NCI-H1694 (cell line): Measurements from ENCODE around the gene HDAC4.

Source experiments
- DNase-seq: peaks from one replicate; lab custom pipeline; 2025; lab: John Stamatoyannopoulos, UW

Gene HDAC4

DNA sequence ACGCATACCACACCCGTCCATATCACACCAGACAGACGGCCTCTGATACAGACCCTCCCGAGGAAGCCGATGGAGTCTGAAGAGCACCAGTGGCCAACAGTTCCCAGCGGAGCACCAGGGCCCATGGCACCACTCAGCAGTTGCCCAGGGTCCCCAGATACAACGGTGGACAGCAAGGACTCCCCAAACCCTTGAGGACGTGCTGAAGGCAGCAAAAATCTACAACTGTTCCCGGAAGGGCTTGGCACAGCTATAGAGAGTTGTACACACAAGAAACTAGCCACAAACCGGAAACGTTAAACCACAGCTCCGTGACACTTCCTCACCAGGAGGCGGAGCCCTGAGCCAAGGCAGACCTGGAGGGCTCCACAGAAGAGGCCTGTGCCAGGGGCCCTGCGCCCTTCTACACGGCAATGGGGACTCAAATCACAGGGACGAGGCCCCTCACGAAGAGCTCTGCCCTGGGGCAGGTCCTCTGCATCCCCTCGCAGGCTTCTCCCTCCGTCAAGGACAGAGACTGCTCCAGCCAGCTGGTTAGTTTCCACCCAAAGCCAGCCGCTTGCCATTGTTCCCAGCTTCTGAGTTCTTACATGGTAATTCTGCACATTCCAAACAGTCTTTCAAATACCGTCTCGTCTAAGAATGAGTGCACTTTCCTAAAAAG is 133.4 kb downstream of the HDAC4 start:
- DNase-seq, result no peak

DNA sequence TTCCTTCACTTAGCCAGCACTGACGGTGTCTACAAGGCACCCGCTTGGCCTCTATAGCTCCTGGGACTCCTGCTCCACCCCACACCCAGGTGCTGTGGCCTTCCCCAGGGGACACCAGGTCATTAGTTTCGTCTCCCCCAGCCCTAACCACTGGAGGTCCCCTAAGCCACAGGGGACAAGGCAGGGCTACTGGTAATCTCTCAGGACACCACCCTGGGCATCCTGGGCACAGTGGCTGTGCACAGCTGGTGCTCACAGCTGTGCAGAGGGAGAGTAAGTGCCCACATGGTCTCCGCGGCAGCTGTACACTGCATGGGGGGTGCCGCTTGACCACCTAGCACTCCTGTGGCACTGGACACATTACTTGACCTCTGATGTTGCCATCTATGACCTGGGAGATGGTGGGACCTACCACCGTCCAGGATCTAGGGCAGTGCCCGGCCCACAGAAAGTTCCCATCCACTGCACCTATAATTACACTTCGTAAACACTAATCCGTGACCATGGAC is 134.0 kb downstream of the HDAC4 start:
- DNase-seq, result no peak

DNA sequence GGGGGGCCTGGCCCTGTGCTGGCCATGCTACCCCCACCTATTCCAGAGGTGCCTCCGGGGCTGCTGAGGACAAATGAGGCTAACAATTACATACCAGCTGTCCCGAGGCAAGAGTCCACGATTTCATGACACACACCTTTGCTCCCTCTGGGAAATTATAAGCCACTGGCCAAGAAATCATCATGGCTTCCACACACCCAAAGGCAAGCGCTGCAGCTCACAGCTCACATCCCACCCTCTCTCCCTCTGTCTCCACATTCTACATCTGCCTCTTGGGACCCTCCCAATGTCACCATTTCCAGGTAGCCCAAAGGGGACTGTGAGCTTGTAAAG is 134.4 kb downstream of the HDAC4 start:
- no peak for DNase-seq

DNA sequence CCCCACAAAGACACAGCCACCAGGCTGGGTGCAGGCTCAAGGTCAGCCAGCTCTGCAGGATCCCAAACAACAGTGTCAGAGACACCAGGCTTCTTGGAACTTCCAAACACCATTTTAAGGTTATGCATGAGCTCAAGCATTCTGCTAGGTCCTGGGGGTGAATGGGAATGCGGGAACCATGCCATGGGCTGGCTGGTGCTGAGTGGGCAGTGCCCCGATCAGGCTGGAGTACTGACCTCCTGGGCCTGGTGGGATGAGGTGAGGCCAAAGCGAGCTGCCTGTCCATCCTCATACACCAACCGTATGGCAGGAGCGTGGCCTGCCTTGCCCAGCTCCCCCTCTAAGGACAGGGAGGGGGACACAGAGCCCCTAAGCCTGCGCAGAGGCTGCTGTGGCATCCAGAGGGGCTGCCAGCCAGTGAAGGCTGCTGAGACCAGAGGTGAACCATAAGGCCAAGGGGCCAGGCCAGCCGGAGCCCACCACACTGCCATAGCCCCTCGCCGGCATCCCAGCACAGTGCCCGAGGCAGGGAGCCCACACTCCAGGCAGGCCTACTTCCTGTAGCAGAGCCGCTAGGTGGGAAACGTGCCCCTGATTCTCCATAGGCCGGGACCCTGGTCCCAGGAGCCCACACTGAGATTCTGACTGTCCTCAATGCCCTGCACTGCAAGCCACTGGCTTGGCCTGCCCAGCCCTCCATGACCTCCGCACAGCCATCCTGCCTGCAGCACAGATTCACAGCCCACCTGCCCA is 135.0 kb downstream of the HDAC4 start:
- DNase-seq, result no peak

DNA sequence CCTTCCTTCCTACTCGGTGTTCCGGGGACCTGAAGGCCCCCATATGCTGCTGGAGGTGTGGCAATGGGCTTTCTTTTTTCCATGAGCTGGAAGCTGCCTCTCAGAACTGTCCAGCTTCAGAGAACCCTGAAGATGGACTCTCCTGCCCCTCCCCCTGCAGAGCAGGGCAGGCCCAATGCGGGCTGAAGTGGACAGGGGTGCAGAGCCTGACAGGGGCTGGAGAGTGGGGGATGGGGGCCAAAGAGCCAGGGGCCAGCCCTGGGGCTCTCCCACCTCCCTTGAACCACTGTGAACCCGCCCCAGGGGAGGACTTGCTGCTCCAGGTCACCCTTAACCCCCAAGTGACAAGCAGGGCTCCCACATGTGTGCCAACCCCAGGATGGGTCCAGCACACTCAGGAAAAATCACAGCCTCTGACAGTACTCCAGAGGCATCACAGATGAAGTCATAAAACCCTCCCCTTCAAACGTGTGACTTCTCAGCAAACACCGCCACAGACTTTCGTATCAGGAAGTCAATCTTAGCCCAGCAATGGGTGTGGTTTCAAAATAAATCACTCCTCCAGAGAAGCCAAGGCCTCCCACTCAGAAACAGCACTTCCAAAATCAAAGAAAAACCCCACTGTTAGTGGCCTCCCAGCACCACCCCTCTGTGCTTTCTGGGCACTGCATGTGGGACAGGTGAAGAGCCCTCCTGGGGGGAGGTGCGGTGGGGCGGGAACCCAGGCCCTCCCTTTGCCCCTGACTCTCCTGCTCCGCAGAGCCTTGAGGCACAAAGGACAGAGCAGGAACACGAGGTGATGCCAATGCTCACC is 135.8 kb downstream of the HDAC4 start:
- DNase-seq, result no peak

DNA sequence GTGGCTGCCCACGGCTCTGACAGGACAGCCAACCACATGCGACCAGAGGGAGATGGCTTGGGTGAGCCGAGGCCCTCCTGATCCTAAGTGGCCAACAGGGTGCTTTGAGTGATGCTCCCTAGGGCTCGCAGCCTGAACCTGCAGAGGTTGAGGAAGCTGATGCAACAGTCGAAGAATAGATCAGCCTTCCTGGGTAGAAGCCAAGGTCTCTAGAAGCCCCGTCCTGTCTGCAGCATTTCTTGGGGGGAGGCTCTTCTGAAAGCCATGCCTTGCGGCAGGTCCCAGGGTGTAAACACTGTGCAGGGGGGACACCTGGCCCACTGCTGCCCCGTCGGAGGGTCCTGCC is 136.4 kb downstream of the HDAC4 start:
- no peak for DNase-seq

DNA sequence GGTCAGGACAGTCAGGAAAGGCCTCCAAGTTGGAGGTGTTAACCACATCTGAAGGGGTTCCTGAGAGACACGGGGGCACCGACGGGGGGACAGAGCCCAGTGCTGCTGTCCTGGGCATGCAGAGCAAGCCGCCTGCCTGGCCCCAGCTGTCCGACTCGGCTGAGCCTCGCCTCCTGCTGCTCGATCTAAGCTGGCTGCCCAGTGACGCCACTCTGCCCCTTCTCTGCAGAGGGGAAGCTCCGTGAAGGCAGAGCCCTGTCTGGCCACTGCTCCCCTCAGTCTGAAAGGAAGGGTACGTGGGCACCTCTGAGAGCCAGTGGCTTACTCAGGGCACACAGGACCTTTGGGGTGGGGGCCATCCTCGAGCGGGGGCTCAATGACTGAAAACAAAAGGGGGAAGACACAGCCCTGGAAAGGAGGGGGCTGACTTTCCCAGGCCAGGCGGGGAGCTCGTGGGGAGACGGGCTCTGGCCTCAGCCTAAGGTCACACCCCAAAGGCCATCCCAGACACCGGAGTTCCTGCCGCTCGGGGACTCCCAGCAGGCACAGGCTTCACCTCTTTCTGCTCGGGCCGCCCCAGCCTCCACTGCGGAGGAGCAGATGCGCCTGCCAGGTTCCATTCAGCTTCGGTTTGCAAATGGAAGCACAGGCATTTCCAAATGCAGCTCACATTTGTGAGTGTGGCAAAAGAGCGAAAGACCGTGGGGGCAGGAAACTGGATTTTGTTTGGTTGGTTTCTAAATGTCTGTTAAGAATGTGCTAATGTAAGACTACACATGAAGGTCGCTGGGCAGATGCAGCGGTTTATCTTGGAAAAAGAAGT is 136.9 kb downstream of the HDAC4 start:
- DNase-seq, result no peak

DNA sequence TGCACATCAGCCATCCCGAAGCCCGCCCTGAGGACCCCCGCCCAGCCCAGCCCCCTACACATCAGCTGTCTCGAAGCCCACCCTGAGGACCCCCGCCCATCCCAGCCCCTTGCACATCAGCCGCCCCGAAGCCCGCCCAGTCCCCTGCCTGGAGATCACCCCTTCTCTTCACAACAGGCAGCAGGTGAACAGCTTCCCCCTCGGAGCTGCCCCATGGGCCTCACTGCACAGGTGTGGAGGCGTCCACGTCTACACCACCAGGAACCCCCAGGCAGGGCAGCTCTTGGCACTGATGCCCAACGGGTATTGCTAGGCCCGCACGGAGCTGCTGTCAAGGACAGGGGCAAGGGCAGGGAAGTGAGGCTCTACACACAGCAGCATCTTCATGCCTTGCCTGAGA is 137.6 kb downstream of the HDAC4 start:
- DNase-seq, result no peak

DNA sequence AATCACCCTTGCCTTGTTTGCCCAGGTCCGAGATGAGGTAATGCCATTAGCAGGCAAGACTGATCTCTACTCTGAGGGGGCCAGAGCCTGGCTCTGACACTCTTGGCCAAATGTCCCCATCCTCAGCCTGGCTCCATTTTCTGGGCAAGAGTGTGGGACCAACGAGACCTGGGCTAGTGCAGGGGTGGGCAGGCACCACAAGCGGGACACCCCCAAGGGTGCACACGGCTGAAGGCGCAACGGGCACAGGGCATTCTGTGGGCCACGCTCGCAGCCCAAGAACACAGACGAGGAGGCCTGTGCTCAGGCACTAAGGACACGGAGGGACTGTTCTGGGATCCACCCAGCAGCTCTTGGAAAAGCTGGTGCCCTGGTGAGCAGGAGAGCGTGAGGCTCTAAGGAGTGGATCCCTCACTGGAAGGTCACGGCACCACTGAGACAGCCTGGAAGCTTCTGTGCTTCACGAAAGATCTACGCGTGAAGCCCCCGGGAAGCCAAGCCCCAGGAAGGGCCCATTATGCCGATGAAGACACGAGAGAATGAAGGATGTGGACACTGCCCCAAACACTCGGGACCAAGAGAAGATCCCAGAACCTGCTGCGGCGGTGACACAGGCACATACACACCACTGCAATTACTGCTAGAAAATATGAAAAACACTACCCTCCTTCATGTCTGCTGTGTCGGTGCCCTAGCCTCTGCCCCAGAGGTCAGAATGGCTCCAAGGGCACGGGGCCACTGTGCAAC is 138.2 kb downstream of the HDAC4 start:
- DNase-seq, result no peak

DNA sequence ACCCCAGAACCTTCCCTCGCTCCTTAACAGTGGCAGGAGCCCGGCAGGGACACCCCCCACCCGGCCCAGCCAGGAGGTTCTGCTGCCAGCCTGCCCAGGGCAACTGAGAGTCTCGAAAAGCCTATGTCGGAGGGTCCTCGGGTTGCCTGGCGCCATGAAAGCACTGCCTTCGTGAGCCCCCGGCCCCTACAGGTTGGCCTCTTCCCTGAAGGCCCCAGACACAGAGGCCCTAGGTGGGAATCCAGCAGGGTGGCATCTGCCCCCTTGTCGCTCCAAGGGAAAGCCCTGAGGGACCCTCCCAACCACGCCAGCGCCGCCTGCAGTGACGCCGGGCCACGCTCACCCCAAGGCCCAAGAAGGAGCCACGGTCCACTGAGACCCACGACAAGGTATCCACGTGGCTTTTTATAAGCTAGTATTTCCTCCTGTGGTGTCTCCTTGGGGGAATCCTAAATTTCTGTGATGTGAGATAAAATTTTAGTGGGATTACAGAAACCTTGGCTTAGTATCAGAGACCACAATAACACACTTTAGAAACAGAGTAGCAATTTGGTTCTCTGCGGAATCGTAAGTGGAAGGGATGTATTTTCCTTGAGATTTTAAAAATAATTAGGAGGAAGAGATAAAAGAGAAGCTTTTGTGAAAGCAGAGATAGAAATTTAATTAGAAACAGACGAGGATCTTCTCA is 138.9 kb downstream of the HDAC4 start:
- no peak for DNase-seq

DNA sequence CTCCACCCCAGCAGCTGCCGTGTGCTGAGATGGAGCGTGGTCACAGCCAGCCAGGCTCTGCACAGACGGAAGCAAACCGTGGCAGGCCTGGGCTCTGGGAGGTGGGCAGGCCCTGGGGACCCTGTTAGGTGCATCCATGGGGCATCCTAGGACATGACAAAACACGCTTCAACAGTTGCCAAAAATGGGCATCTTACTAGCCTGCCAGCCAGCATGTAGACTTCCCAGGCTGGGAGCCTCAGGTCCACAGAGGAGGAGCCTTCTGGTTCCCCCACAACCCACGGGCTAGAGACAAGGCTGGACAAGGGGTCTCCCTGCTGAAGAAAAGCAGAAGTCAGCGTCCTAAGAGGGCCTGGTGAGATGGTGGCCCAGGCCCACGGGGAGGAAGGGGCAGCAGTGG is 139.5 kb downstream of the HDAC4 start:
- no peak for DNase-seq

DNA sequence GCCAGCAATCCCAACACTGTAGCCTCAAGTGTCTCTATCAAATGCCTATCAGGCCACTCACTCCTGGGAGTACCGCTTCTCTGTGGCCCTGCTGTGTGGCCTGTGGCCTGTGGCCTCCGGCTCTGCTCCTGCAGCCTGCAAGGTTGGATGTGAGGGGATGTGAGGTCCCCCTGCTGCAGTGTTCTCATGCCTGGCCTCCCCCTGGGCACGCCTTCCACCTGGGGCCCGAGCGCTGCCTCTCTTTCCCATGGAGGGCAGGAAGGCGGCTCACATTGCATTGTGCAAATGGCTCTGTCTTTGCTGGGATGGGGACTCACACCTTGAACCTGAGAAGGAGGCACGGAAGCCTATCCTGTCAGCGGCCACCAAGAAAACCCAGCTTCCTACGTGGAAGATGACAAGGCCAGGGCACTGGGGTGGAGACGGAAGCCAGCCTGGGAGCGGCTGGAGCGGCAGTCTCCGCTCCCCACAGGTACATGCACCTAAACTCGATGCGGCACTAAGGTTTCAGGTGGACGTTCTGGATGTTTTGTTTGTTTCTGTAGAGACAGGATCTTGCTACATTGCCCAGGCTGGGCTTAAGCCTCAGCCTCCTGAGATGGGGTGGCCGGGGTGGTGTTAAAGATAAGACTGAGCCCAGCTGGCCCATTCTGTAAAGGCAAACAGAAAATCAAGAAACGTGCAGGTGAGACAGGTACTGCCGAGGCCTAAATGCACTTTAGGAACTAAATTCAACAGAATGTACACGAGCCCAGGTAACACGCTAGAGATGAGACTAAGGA is 140.1 kb downstream of the HDAC4 start:
- DNase-seq, result no peak

DNA sequence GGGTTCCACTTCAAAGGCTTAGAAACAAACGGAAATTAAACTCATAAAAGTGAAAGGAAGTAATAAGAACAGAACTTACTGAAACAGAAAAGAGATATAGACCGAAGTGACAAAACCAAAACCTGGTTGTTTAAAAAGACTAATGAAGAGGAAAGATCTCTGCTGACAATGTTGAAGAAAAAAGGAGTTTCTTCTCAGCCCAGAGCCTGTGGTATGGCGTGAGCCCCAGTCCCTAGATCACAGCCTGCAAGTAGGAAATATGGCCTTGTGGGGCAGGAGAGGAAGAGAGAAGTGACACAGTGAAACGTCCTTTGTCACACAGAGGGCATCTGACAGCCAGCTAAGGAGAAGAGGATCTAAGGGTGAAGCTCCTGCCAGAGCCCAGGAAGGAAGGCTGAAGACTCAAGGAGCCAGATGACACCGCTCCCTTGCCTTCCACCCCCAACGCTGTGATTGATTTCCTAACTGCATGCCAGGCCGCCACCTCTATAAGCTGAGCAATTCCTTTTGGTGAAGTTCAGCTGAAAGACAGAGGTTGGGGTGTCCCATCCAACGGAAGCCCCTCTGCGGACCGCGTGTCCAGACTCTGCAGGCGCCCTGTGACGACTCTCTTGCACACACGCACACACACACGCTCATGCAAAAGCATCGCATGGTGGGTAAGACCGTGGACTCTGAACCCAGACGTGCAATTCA is 141.1 kb downstream of the HDAC4 start:
- DNase-seq, result no peak

DNA sequence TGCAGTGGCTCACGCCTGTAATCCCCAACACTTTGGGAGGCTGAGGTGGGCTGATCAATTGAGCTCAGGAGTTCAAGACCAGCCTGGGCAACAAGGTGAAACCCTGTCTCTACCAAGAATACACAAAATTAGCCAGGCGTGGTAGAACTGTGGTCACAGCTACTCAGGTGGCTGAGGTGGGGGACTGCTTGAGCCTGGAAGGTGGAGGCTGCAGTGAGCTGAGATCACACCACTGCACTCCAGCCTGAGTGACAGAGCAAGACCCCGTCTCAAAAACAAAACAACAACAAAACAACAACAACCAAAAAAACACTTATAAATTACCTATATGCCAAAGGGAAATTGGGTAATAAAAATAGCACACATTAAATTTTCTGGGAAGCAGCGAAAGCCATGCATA is 141.6 kb downstream of the HDAC4 start:
- DNase-seq, result no peak

DNA sequence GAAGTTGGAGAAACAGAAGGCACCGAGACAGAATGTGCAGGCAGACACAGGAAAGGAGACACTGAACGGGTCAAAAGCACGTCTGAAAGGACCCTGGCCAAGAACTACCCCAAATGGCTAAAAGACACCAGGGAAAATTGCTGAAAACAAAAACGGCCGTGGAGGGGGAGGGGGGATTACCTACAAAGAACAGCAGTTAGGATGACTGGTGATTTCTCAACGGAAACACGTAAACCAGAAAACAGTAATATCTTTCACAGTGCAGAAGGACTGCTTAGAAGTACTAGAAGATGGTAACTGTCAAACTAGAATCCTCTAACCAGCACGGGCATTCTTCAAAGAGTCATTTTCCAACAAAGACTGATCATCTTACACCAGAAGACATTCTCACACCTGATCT is 142.6 kb downstream of the HDAC4 start:
- DNase-seq, result no peak

DNA sequence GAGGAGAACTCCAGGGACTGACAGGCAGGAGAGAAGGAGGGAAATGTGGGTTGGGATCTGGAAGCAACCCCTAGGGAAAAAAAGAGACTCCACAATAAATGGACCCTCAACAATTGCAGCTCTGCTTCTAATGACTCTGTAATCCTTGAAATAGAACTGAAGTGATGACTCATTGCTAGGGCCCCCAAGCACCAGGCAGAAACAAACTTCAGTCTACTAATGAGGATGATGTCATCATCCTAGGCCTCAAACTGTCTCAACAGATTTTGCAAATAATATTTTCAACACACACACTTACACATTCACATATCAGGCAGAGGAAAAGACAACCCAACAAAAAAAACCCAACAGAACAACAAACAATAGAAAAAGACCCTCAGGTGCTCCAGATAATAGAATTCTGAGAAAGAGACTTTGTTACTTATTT is 143.3 kb downstream of the HDAC4 start:
- DNase-seq, result no peak

DNA sequence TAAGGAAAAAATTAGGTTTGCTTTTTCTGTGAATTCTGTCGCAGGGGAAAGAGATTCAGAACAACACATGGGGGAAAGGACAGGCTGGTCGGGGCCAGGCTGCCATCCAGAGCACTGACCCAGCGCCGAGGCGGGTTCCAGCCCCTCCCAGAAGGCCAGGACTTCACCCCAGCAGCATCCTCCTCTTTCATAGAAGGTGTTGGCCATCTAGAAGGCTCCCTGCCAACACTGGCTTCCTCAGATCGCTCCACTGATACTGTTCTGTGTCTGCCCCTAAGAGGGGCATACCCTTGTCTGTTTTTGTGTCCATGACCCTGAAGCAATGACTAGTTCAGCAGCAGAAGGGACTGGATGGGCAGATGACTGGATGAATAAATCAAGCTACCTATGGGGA is 144.5 kb downstream of the HDAC4 start:
- DNase-seq, result no peak

DNA sequence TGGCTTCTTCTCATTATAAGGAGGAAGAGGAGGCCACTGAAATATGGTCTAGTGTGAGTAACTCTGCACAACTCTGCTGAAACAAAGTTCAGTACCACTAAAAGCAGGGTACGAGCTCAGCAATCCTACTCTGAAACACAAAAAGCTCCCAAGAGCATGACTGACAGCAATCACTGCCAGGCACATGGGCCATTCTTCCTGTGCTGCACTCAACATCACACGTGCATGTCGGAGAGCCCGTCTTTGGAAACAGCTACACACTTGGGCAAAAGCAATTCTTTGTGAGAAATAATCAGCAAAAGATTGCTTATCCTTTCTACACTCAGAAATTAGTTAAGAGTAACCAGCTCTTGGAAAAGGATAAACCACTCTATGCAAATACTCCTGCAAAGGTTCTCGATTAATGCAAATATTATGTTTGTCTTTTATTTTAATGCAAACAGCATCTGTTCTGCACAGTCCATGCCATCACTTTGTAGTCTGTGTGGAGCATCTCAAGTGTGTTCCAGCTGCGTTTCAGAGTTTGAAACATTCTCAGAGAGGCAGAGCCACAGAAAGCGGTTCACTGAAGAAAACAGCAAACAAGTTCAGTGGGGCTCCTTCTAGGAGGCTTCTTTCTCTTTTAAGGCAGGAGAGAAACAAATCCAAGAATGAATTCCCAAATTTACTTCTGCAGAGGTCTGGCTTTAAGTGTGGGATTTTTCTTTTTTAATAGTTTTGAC is 145.0 kb downstream of the HDAC4 start:
- DNase-seq, result no peak

DNA sequence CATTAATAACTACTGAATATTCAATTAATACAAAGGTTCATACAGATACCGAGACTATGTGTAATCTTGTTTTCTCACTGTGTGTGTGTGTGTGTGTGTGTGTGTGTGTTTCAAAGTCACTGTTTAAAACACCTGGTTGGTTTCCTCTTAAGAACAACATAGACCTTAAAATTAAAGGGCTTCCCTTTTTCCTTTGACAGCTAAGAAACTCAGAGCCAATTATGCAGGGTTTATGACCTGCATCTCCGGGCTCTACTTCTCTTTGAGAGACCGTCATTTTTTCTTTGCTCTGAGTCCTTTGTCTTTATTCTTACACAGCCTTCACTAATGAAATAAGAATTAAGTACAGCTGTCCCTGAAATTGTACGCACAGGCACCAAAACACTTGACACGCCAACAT is 145.6 kb downstream of the HDAC4 start:
- DNase-seq, result no peak
